Liver (tissue), 9 donors: Measurements from ENCODE around the gene CEP43. TPM values are rescaled to one million over a fixed set of nuclear protein-coding genes. Genes with fewer than 3 reads are reported as not detected.

Source experiments
- DNase-seq: peaks from one replicate; pipeline ENCODE4 v3.0.0-alpha.2; 2017; ENCODE audit warnings: low spot score
- H3K27ac ChIP-seq, 2 donors: one replicate each; pipeline ENCODE4 v1.7.0; 2013; ENCODE audit warnings: inconsistent platforms in 2 of 2, low read length in 2 of 2, control low read depth in 1 of 2, low read depth in 1 of 2, mild to moderate bottlenecking in 1 of 2
- H3K27me3 ChIP-seq, 4 donors: one replicate each; pipeline versions ENCODE4 v1.6.1 to v1.7.0; 2013; ENCODE audit warnings: low read length in 3 of 4, inconsistent platforms in 1 of 4, mild to moderate bottlenecking in 1 of 4, moderate library complexity in 1 of 4; ENCODE audit not compliant: control insufficient read depth in 4 of 4, insufficient read depth in 4 of 4
- H3K36me3 ChIP-seq, 4 donors: one replicate each; pipeline versions ENCODE4 v1.6.1 to v1.7.0; 2013; ENCODE audit warnings: low read length in 3 of 4, mild to moderate bottlenecking in 3 of 4, low read depth in 1 of 4, moderate library complexity in 1 of 4; ENCODE audit not compliant: control insufficient read depth in 4 of 4, insufficient read depth in 3 of 4
- H3K4me1 ChIP-seq, 4 donors: one replicate each; pipeline versions ENCODE4 v1.6.1 to v1.7.0; 2013; ENCODE audit warnings: low read length in 3 of 4, mild to moderate bottlenecking in 3 of 4, moderate library complexity in 1 of 4; ENCODE audit not compliant: control insufficient read depth in 4 of 4, insufficient read depth in 4 of 4
- H3K4me3 ChIP-seq, 3 donors: one replicate each; pipeline versions ENCODE4 v1.6.1 to v1.7.0; 2013; ENCODE audit warnings: low read length in 3 of 3, control low read depth in 1 of 3, low read depth in 1 of 3, mild to moderate bottlenecking in 1 of 3
- H3K9ac ChIP-seq, 2 donors: one replicate each; pipeline ENCODE4 v1.7.0; 2013; ENCODE audit warnings: low read length in 2 of 2, mild to moderate bottlenecking in 2 of 2, moderate library complexity in 2 of 2, control low read depth in 1 of 2, low read depth in 1 of 2
- H3K9me3 ChIP-seq, 4 donors: one replicate each; pipeline versions ENCODE4 v1.6.1 to v1.7.0; 2013; ENCODE audit warnings: low read length in 3 of 4; ENCODE audit not compliant: control insufficient read depth in 4 of 4
- CTCF ChIP-seq: fragments of 150-350 bp; IDR thresholded peaks from 2 replicates; pipeline ENCODE4 v1.5.1; 2017; ENCODE audit warnings: improper control_type of control experiment, low read depth, low read length; ENCODE audit not compliant: missing input control
- EGR1 ChIP-seq, 2 donors: IDR thresholded peaks; 2 replicates each; pipeline ENCODE4 v1.6.1; 2016 to 2018; ENCODE audit warnings: antibody characterized with exemption in 2 of 2, low read depth in 2 of 2
- FOXA1 ChIP-seq: IDR thresholded peaks from 2 replicates; pipeline ENCODE4 v1.6.1; 2016; ENCODE audit warnings: antibody characterized with exemption
- FOXA2 ChIP-seq: IDR thresholded peaks from 2 replicates; pipeline ENCODE4 v1.6.1; 2016; ENCODE audit warnings: antibody characterized with exemption
- GABPA ChIP-seq, 2 donors: IDR thresholded peaks in 1 of 2; conservative IDR thresholded peaks in 1 of 2; 2 replicates each; pipeline ENCODE4 v1.6.1; 2016; ENCODE audit warnings: antibody characterized with exemption in 2 of 2, mild to moderate bottlenecking in 1 of 2, moderate library complexity in 1 of 2
- HNF4A ChIP-seq, 2 donors: conservative IDR thresholded peaks; 2 replicates each; pipeline ENCODE4 v1.6.1; 2016; ENCODE audit warnings: antibody characterized with exemption in 2 of 2, mild to moderate bottlenecking in 2 of 2
- HNF4G ChIP-seq: IDR thresholded peaks from 2 replicates; pipeline ENCODE4 v1.6.1; 2016; ENCODE audit warnings: antibody characterized with exemption
- JUND ChIP-seq, 2 donors: IDR thresholded peaks; 2 replicates each; pipeline ENCODE4 v1.6.1; 2016; ENCODE audit warnings: antibody characterized with exemption in 2 of 2
- MAX ChIP-seq: IDR thresholded peaks from 2 replicates; pipeline ENCODE4 v1.6.1; 2016; ENCODE audit warnings: antibody characterized with exemption
- NR2F2 ChIP-seq: IDR thresholded peaks from 2 replicates; pipeline ENCODE4 v1.6.1; 2016; ENCODE audit warnings: antibody characterized with exemption
- RAD21 ChIP-seq, 2 donors: IDR thresholded peaks; 2 replicates each; pipeline ENCODE4 v1.6.1; 2016; ENCODE audit warnings: antibody characterized with exemption in 2 of 2, mild to moderate bottlenecking in 2 of 2
- REST ChIP-seq: IDR thresholded peaks from 2 replicates; pipeline ENCODE4 v1.6.1; 2016; ENCODE audit warnings: antibody characterized with exemption, mild to moderate bottlenecking
- SP1 ChIP-seq: IDR thresholded peaks from 2 replicates; pipeline ENCODE4 v1.6.1; 2018; ENCODE audit warnings: antibody characterized with exemption, mild to moderate bottlenecking
- TAF1 ChIP-seq: conservative IDR thresholded peaks from 2 replicates; pipeline ENCODE4 v1.6.1; 2016; ENCODE audit warnings: antibody characterized with exemption, mild to moderate bottlenecking
- YY1 ChIP-seq: IDR thresholded peaks from 2 replicates; pipeline ENCODE4 v1.6.1; 2016; ENCODE audit warnings: antibody characterized with exemption, mild to moderate bottlenecking
- WGBS: extraction: QIAGEN DNeasy Blood & Tissue Kit; methylation state at CpG from one replicate; pipeline ENCODE4 v1.1.7; 2013; 5-methylcytosine and 5-hydroxymethylcytosine counted together
- polyA plus RNA-seq, 2 donors: library from polyadenylated mRNA; stranded (reverse) in 1 of 2; unstranded in 1 of 2; fragments of 200-250 nt in 1 of 2; fragments of >200 nt in 1 of 2; fragmentation: Nextera tagmentation in 1 of 2; extraction: Ambion mirVana in 1 of 2; gene quantifications; one replicate each; pipeline versions ENCODE4 v1.2.1 to v1.2.3, GENCODE V29; 2013 to 2015
- total RNA-seq, 2 donors: library from RNA; depleted of rRNA; stranded (reverse); fragments of >200 nt; gene quantifications; one replicate each; pipeline ENCODE4 v1.2.3, GENCODE V29; 2014
- TF ChIP-seq, protein P1 (sequence below): IDR thresholded peaks from 2 replicates; pipeline ENCODE4 v1.6.1; 2016; ENCODE audit warnings: antibody characterized with exemption
- TF ChIP-seq, protein P2 (sequence below): IDR thresholded peaks from 2 replicates; pipeline ENCODE4 v1.6.1; 2016; ENCODE audit warnings: antibody characterized with exemption
- donor health status: healthy.
- donor health status: healthy.
- donor health status: healthy.
- donor health status: healthy.
- donor health status: healthy.

Gene CEP43
- total and polyA plus RNA-seq, 4 donors = 12.0 to 32.0 (median 18.0) TPM

GRCh38 chr6:167044696-167045095, 45.5 kb downstream of the CEP43 start:
- Histone ChIP-seq H3K4me1 (peaks cover 0 to 3% (median 0%) of the 10 kb centered on the region in 4 donors), H3K4me3 (no peak overlapping the region), H3K27ac (no peak overlapping the region), H3K36me3 (peaks cover 1 to 9% (median 5%) of the 10 kb centered on the region in 4 donors), H3K27me3 (no peaks in the 10 kb centered on the region), H3K9me3 (no peaks in the 10 kb centered on the region), H3K9ac (no peak overlapping the region)
- TF ChIP-seq CTCF (no peak), JUND (IDR thresholded peaks at IDR 0.05) (no peak), MAX (no peak), TAF1 (no peak), SP1 (no peak), REST (no peak), RAD21 (IDR thresholded peaks at IDR 0.05) (no peak), EGR1 (IDR thresholded peaks at IDR 0.05; ENCODE audit: low read depth in 2 of 2) (no peak), FOXA1 (no peak), NR2F2 (no peak), GABPA (IDR thresholded peaks at IDR 0.05 in 1 of 2, conservative IDR thresholded peaks at IDR 0.05 in 1 of 2) (no peak), HNF4A (conservative IDR thresholded peaks at IDR 0.05) (no peak), HNF4G (no peak), YY1 (no peak), FOXA2 (no peak)
- TF ChIP-seq, protein P1, sequence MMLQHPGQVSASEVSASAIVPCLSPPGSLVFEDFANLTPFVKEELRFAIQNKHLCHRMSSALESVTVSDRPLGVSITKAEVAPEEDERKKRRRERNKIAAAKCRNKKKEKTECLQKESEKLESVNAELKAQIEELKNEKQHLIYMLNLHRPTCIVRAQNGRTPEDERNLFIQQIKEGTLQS = no peak
- TF ChIP-seq, protein P2, sequence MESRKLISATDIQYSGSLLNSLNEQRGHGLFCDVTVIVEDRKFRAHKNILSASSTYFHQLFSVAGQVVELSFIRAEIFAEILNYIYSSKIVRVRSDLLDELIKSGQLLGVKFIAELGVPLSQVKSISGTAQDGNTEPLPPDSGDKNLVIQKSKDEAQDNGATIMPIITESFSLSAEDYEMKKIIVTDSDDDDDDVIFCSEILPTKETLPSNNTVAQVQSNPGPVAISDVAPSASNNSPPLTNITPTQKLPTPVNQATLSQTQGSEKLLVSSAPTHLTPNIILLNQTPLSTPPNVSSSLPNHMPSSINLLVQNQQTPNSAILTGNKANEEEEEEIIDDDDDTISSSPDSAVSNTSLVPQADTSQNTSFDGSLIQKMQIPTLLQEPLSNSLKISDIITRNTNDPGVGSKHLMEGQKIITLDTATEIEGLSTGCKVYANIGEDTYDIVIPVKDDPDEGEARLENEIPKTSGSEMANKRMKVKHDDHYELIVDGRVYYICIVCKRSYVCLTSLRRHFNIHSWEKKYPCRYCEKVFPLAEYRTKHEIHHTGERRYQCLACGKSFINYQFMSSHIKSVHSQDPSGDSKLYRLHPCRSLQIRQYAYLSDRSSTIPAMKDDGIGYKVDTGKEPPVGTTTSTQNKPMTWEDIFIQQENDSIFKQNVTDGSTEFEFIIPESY = no peak
- DNase-seq = no peak
- WGBS = 87% methylated on average over 10 of the region's 10 CpGs
